K562 (cell line): Measurements from ENCODE around the gene NDUFAF4. TPM values are rescaled to one million over a fixed set of nuclear protein-coding genes. Genes with fewer than 3 reads are reported as not detected.
A peak's percentile ranks its signal among the peaks of the same experiment; 100 is the strongest.

Experiments
- ARNT ChIP-seq, 2 experiments: fragments of 450-650 bp; IDR thresholded peaks; 2 replicates each; pipeline ENCODE4 v1.6.1; 2016; ENCODE audit warnings: mild to moderate bottlenecking in 1 of 2
- BHLHE40 ChIP-seq: IDR thresholded peaks from 2 replicates; pipeline ENCODE4 v1.6.1; 2011; ENCODE audit warnings: low read length, improper control_type of control experiment
- C11orf30 ChIP-seq: fragments of 450-650 bp; IDR thresholded peaks from 2 replicates; pipeline ENCODE4 v1.6.1; 2016; ENCODE audit warnings: low read depth, mild to moderate bottlenecking
- CBFA2T3 ChIP-seq: fragments of 450-650 bp; IDR thresholded peaks from 2 replicates; pipeline ENCODE4 v1.6.1; 2017
- EP400 ChIP-seq: fragments of 450-650 bp; IDR thresholded peaks from 2 replicates; pipeline ENCODE4 v1.6.1; 2017; ENCODE audit warnings: antibody characterized with exemption, mild to moderate bottlenecking, moderate library complexity
- GATAD2B ChIP-seq: fragments of 450-650 bp; IDR thresholded peaks from 2 replicates; pipeline ENCODE4 v1.6.1; 2017; ENCODE audit warnings: mild to moderate bottlenecking, borderline replicate concordance
- MAFK ChIP-seq: IDR thresholded peaks from 2 replicates; pipeline ENCODE4 v1.6.1; 2011; ENCODE audit warnings: low read length, improper control_type of control experiment
- MTF1 ChIP-seq: fragments of 250-450 bp; sonication (Bioruptor Pico); IDR thresholded peaks from 2 replicates; pipeline ENCODE4 v1.9.0; 2021; ENCODE audit warnings: moderate library complexity, mild to moderate bottlenecking, inconsistent platforms, borderline replicate concordance
- NONO ChIP-seq, 2 experiments: fragments of 200-400 bp in 1 of 2; fragments of 450-650 bp in 1 of 2; formaldehyde crosslinking in 1 of 2; IDR thresholded peaks; 2 replicates each; pipeline ENCODE4 v1.6.1; 2017; ENCODE audit warnings: low read depth in 2 of 2, mild to moderate bottlenecking in 2 of 2, moderate library complexity in 2 of 2, low read length in 1 of 2
- SMARCE1 ChIP-seq: fragments of 450-650 bp; IDR thresholded peaks from 2 replicates; pipeline ENCODE4 v1.7.1; 2016; ENCODE audit warnings: mild to moderate bottlenecking
- STAT6 ChIP-seq: sonication (generic); formaldehyde crosslinking; IDR thresholded peaks from 2 replicates; pipeline ENCODE4 v1.8.1; 2023; ENCODE audit warnings: mild to moderate bottlenecking, missing genetic modification reagents
- TOE1 ChIP-seq, 2 experiments: fragments of 450-650 bp in 1 of 2; sonication (generic) in 1 of 2; formaldehyde crosslinking in 1 of 2; IDR thresholded peaks; 2 replicates each; pipeline versions ENCODE4 v1.7.1 to v1.8.0; 2016 to 2022; ENCODE audit warnings: borderline replicate concordance in 2 of 2, mild to moderate bottlenecking in 2 of 2, antibody characterized with exemption in 1 of 2, inconsistent platforms in 1 of 2, low read depth in 1 of 2, missing genetic modification reagents in 1 of 2, moderate library complexity in 1 of 2
- ZBTB40 ChIP-seq, 2 experiments: fragments of 450-650 bp in 1 of 2; sonication (generic) in 1 of 2; formaldehyde crosslinking in 1 of 2; IDR thresholded peaks; 2 replicates each; pipeline versions ENCODE4 v1.7.1 to v1.9.0; 2016 to 2022; ENCODE audit warnings: inconsistent platforms in 1 of 2, mild to moderate bottlenecking in 1 of 2, missing genetic modification reagents in 1 of 2
- polyA plus RNA-seq, 8 experiments: library from polyadenylated mRNA; depleted of rRNA in 4 of 8; stranded (reverse) in 5 of 8; unstranded in 3 of 8; fragments of >200 nt; fragmentation: Nextera tagmentation in 2 of 8; fragmentation: Illumina TruSeq in 1 of 8; extraction: Ambion mirVana in 2 of 8; extraction: Trizol in 1 of 8; gene quantifications; 2 replicates each; pipeline versions ENCODE4 v1.2.1 to v1.2.3, GENCODE V29; 2011 to 2014; ENCODE audit warnings: inconsistent platforms in 1 of 8, missing spikeins in 1 of 8
- total RNA-seq, 7 experiments: library from RNA; depleted of rRNA in 6 of 7; stranded (reverse); fragments of >200 nt in 6 of 7; fragmentation: Illumina TruSeq in 2 of 7; extraction: Trizol in 2 of 7; gene quantifications; 2 replicates each; pipeline versions ENCODE4 v1.2.1 to v1.2.3, GENCODE V29; 2011 to 2021; ENCODE audit warnings: low replicate concordance in 1 of 7
- TF ChIP-seq, protein P1 (sequence below), 2 experiments: IDR thresholded peaks; 2 replicates each; pipeline ENCODE4 v1.6.1; 2011; ENCODE audit warnings: borderline replicate concordance in 1 of 2, control low read depth in 1 of 2, low read depth in 1 of 2, low read length in 1 of 2, mild to moderate bottlenecking in 1 of 2, mixed read lengths in 1 of 2, moderate library complexity in 1 of 2; ENCODE audit not compliant: insufficient read depth in 1 of 2, insufficient read length in 1 of 2, poor library complexity in 1 of 2, severe bottlenecking in 1 of 2; ENCODE audit errors: extremely low read depth in 1 of 2

Gene NDUFAF4
- total and polyA plus RNA-seq, 9 of the 15 experiments (the other 6 are each of a cell fraction or from before 2014, with no cell fraction given), result 45.0 to 418 (median 136) TPM

DNA sequence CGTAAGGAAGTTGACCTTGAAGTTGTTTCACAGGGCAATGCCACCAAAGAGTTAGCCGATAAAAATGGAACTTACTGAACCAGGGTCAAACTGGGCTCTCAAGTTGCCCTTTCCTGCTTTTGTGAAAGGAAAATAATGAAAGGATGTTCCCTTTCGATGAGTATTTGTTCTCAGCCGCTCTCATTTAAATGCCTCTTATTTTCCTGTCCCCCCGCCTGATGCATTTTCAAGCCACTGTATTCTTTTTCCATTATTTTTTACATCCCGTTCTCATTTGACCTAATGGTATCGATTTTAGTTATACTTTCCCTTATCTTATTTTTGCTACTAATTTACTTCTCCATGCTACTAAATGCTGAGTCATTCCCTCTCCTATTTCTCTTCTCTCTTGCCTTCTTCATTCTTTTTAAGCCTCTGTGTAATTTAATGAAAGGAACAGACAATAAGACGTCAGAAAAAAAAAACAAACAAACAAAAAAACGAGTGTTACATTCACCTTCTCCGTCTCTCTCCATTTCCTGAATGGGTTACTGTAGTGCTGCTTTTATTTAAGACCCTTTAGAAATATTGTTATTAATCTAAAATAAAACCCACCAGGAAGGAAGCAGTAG lies 655 bp upstream of the NDUFAF4 start (continued):
- no peak for TF ChIP-seq STAT6 (CRISPR knock-in tag)
- no peak for TF ChIP-seq NONO (IDR thresholded peaks at IDR 0.05; ENCODE audit: low read depth in 2 of 2, low read length in 1 of 2)
- TF ChIP-seq BHLHE40, result no peak
- TF ChIP-seq MTF1, result no peak
- no peak for TF ChIP-seq CBFA2T3
- peak; percentile 92 for TF ChIP-seq MAFK
- TF ChIP-seq ZBTB40 (IDR thresholded peaks at IDR 0.05), result peak; percentile 42; the same call in 1 of the 2 replicates
- no peak for TF ChIP-seq ZBTB40 (CRISPR knock-in tag; IDR thresholded peaks at IDR 0.05)
- peak in 1 of 2 experiments; percentile 82; a peak in 2 of 4 replicates for TF ChIP-seq ARNT (IDR thresholded peaks at IDR 0.05)
- peak; percentile 83 for TF ChIP-seq SMARCE1
- TF ChIP-seq C11orf30, result peak; percentile 96
- no peak for TF ChIP-seq EP400
- peak; percentile 19; the same call in 1 of the 2 replicates for TF ChIP-seq GATAD2B
- 0 out of 2 replicates have a peak, but pooled peaks have one; percentile 6 for TF ChIP-seq TOE1 (IDR thresholded peaks at IDR 0.05; ENCODE audit: borderline replicate concordance)
- no peak for TF ChIP-seq TOE1 (CRISPR knock-in tag; IDR thresholded peaks at IDR 0.05; ENCODE audit: borderline replicate concordance, low read depth)
- TF ChIP-seq, protein P1, sequence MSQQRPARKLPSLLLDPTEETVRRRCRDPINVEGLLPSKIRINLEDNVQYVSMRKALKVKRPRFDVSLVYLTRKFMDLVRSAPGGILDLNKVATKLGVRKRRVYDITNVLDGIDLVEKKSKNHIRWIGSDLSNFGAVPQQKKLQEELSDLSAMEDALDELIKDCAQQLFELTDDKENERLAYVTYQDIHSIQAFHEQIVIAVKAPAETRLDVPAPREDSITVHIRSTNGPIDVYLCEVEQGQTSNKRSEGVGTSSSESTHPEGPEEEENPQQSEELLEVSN (IDR thresholded peaks at IDR 0.05; ENCODE audit: borderline replicate concordance in 1 of 2, extremely low read depth in 1 of 2, insufficient read depth in 1 of 2, insufficient read length in 1 of 2, low read depth in 1 of 2, low read length in 1 of 2, poor library complexity in 1 of 2, severe bottlenecking in 1 of 2), result no peak
